ENCODE data around the gene MAK.
"Not testable (repeated sequence)": the region's sequence is repeated elsewhere in the genome, so short reads cannot be mapped to it uniquely, and the experiment has no call there.

MAK gene

DNA sequence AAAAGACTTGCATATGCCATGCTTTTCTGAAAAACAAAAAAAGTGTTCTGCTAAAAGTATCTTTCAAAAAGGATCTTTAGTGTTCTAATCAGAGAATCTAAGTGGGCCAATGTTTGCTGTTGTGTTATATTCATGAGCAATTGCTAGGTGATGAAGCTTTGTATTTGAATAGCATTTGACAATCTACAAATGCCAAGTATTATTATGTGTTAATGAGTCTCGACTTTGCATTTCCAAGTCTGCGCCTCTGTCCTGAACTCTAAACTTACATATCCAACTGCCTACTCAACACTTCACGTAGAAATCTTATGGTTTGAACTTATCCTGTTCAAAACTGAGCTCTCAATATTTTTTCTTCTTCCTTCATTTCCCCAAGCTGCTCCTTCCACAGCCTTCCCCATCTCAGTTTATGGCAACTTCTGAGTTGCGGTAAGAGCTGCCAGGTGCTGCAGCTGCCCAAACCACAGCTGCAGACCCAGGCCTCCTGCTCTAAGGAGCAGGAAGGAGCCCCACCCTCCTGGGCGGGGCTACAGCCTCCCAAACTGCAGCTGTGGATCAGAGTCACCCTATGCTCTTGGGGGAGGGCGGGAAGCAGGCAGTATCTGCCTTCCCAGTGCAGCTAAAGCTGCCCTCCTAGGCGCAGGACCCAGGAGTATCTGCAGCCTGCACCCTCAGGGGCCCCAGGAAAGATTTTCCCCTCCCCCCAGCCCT is 16.7 kb upstream of the MAK start:
- no peak for DNase-seq (ENCODE audit: low spot score)

DNA sequence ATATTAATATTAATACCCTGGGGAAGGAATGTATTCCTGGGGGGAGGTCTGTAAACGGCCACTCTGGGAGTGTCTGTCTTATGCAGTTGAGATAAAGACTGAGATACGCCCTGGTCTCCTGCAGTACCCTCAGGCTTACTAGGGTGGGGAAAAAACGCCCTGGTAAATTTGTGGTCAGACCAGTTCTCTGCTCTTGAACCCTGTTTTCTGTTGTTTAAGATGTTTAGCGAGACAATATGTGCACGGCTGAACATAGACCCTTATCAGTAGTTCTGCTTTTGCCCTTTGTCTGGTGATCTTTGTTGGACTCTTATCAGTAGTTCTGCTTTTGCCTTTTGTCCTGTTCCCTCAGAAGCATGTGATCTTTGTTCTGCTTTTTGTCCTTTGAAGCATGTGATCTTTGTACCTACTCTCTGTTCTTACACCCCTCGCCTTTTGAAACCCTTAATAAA is 15.5 kb upstream of the MAK start:
- DNase-seq (ENCODE audit: low spot score): not testable (repeated sequence)

DNA sequence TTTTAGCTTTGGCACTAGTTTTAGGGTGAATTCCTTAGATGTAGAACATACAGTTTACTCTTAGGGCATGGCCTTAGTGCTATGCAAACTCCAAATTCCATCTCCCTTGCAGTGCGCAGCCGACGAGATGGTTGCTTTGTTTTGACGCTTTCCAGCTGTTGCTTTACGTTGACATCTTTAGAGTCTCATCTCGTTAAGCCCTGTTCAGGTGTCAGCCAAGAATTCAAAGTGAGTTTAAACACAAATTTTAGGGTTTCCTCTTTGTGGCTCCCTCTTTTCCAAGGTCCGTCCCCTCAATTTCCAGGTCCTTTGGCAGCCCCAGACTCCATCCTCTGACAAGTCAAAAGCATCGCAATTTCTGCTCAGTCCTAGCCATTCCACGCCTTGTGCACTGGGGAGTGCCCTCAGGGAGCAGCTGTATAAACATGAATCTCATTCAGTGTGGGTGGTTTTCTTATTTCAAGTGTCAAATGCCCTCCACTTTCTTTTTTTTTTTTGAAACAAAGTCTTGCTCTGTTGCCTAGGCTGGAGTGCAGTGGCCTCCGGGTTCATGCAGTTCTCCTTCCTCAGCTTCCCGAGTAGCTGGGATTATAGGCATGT is 14.1 kb upstream of the MAK start:
- DNase-seq (ENCODE audit: low spot score): no peak

DNA sequence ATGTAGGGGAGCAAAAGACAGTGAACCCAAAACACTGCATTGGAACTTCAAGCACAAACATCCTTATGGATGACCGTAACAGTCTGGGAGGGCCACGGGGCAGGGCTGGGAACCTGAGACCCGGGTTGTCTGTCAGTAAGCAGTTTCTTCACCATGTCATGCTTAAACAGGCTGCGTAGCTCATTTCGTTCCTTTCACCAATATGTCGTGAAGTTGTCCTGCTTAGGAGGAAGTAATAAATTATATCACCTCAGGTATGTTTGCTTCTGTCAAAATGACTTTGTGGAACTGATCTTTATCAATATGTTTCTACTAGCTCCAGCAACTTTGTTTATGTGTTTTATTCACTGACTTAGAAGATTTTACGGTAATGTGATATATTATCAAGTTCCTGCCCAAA is 12.4 kb upstream of the MAK start:
- no peak for DNase-seq (ENCODE audit: low spot score)

DNA sequence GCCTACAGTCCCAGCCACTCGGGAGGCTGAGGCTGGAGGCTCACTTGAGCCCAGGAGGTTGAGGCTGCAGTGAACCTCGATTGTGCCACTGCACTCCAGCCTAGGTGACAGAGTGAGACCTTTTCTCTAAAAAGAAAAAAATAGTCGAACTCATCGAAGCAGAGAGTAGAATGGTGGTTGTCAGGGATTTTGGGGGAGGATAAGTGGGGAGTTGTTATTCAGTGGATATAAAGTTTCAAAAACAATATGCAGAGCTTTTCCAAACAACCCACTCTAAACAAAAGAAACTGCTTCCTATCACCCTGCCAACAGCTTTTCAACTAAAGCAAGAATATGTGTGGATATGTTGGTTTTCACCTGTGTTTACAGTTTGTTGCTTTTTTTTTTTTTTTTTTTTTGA is 11.6 kb upstream of the MAK start:
- DNase-seq (ENCODE audit: low spot score): no peak

DNA sequence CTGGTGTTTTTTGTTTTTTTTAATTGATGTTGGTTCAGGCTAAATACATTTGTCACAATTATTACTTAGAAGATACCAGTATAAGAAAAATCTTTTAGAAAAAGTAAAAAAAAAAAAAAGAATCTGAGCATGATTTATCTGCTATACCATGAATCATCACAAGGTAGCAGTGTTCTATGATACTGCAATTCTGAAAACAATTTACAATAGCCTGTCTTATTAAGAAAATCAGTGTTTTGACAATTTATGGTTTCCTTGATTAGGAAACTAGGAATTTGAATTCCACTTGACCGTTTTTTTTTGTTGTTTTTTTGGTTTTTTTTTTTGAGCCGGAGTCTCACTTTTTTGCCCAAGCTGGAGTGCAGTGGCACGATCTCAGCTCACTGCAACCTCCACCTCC is 9.3 kb upstream of the MAK start:
- no peak for DNase-seq (ENCODE audit: low spot score)

DNA sequence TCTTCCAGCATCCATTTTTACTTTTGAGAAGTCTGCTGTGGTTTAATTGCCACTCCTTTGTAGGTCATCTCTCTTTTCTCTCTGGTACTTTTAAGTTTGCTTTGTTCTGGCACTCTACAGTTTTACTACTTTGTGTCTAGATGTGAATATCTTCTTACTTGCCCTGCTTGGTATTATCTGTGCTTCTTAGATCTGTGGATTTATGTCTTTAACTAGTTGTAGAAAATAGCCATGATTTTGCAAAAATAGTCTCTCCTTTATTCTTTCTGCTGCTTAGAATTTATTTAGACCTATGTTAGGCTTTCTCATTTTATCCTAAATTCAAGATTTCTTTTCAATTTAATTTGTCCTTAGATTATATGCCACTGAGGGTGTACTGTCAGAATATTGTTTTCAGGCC is 5.2 kb upstream of the MAK start:
- no peak for DNase-seq (ENCODE audit: low spot score)

DNA sequence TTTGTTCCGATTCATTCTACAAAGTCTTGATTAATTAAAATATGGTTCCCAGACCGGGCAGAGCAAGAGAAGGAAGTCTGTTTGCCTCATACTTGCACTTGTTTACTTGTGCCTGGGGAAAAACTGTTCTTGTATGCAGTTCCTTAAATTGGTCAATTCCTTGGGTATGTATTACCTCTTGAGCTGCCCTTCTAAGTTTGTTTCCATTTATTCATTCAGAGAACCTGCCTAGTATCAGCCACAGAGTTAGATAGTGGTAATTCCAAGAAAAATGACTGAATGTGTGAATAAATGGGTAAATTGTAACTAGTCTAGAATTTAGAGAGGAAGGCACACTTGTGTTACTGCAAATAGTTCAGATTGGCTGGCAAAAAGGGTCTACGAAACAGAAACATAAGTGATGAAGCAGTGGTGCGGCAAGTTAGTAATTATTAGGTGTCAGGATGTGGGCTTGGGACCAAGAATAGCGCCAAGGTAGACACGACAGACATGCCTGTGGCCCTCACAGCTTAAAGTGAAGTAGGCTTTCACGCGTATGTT is 525 bp upstream of the MAK start:
- no peak for DNase-seq (ENCODE audit: low spot score)

DNA sequence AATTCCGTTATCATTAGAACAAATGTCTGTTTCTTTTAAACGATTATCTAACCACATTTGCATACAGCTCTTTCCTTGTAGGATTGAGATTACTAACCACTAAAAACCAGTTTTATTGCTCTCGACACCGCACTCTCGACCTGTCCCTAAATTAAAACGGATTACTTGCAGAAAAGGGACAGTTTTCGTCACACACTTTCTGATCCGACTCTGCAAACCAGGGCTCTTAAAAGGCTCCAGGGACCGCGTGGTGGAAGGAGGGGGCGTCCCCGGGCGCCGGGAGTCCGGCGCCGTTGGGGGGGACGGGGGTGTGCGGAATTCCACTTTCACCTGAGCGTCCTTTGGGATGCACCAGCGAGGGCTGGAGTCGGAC is 731 bp downstream of the MAK start:
- DNase-seq (ENCODE audit: low spot score): peak; percentile 16

DNA sequence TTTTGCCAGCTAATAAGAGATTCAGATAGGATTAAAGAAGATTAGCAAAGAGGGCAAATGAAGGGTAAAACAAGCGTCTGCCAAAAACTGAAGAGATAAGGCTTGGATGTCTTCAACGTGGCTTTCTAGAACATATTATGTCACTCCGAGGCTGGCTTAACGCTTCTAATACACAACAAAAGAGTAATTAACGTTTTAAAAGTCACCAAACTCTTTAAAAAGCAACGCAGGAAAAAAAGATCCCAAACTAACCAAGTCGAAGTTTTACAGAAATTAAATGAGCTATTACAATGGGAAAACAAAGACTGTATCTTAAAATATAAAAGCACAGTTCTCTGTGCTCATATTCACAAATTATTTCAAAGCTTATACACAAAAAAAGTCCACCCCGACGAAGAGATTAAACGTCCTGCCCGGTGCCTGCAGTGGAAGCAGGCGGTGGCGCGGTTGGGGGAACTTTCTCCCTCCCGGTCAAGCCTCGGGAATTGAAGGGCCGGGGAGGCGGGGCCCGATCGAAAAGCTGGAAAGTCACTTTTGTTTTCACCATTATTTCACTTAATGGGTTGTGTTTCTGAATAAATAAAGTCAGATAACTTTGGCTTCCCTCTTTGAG is 1.2 kb downstream of the MAK start:
- DNase-seq (ENCODE audit: low spot score): no peak

DNA sequence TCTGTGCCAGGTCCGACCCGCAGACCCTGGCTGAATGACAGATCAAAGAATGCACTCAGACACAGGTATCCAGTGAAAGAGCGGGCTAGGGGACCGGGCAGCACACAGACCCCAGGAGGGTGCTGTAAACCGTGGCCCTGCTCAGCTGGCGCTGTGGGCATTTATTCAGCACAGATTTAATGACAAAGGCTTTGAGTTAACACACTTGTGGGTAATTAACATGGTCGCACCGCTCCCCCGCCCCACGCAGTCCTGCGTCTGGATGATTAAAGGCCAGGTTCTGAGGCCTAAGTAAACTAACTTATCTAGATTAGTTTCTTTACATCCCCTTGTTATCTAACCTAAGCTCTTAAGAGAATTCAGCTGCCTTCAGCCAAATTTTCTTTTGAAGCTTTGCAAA is 3.5 kb downstream of the MAK start:
- no peak for DNase-seq (ENCODE audit: low spot score)

DNA sequence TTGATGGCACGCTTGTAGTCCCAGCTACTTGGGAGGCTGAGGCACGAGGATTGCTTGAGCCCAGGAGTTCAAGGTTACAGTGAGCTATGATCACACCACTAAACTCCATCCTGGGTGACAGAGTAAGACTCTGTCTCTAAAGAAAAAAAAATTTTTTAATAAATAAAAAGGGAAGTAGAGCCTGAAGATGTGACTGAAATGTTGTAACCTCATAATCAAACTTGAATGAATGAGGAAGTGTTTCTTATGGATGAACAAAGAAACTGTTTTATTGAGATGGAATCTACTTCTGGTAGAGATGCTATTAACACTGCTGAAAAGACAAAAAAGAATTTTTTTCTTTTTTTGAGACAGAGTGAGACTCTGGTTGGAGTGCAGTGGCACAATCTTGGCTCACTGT is 6.7 kb downstream of the MAK start:
- no peak for DNase-seq (ENCODE audit: low spot score)

DNA sequence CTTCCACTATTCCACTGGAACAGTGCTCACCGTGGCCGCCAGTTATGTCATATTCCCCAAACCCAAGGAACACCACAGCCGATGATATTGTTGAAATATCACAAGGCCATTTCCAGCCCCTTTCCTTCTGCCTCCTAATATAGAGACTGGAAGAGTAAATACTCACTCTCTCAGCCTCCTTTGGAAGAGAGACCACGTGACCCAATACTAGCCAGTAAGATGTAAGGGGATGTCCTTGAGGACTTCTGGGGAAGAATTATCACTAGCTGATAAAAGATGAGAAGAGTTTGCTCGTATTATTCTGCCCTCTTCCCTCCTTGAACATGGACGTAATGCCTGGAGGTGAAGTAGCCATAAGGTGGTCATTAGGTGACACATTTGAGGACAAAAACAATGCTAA is 13.5 kb downstream of the MAK start:
- no peak for DNase-seq (ENCODE audit: low spot score)

DNA sequence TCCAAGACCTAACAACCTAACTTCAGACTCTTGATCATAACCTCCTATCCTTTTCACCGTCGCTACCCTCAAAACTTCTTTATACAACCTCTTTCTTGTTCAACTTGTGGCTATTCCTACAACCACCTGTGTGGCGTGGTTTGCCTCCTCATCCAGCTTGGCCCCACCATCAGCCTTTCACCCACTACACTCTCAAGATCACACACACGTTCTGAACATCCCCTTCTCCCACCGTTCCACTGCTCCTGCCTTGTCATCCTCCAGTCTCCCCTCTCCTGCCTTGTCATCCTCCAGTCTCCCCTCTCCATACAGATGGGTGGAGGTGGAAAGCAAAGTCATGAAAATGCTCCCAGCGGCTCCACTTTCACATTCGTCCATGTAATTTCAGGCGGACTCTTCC is 14.0 kb downstream of the MAK start:
- no peak for DNase-seq (ENCODE audit: low spot score)

DNA sequence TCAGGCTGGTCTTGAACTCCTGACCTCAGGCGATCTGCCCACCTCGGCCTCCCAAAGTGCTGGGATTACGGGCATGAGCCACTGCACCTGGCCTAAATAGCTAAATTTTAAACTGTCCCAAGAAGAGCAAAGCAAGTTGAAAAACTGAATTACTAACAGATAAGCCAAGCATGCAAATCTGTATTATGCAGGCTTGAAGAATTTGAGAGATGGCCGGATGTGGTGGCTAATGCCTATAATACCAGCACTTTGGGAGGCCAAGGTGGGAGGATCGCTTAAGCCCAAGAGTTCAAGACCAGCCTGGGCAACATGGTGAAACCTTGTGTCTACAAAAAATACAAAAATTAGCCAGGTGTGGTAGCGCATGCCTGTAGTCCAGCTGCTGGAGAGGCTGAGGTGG is 24.2 kb downstream of the MAK start:
- not testable (repeated sequence) for DNase-seq (ENCODE audit: low spot score)

DNA sequence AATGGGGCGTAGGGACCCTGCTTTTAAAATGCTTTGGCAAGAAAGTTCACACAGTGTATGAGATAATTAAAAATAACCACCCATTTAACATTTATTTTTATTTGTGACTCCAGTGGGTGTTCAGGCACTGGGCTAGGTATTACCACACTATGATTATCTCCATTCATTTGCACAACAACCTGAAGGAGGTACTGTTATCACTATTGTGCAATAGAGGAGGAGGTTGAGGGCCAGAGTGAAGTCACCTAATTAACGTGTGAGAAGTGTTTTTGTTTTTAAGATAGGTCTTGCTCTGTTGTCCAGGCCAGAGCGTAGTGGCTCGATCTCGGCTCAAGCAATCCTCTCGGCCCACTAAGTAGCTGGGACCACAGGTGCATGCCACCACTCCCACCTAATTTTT is 29.2 kb downstream of the MAK start:
- DNase-seq (ENCODE audit: low spot score): no peak

DNA sequence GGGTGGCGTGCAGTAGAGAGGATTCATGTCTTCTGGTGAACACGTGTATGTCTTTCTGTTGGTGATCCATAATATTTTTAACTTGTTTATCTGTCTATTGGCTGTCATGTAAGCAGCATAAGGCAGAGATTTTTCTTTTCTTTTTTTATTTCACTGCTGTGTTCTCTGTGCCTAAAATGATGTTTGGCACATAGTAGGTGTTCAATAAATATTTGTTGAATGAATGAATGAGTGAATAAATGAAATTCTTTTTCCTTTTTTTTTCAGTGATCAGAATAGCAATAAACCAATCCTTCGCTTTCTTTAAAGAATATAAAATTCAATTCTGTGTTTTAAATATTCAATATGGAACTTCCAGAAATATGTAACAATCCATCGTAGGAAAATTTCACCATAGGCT is 30.0 kb downstream of the MAK start:
- DNase-seq (ENCODE audit: low spot score): no peak

DNA sequence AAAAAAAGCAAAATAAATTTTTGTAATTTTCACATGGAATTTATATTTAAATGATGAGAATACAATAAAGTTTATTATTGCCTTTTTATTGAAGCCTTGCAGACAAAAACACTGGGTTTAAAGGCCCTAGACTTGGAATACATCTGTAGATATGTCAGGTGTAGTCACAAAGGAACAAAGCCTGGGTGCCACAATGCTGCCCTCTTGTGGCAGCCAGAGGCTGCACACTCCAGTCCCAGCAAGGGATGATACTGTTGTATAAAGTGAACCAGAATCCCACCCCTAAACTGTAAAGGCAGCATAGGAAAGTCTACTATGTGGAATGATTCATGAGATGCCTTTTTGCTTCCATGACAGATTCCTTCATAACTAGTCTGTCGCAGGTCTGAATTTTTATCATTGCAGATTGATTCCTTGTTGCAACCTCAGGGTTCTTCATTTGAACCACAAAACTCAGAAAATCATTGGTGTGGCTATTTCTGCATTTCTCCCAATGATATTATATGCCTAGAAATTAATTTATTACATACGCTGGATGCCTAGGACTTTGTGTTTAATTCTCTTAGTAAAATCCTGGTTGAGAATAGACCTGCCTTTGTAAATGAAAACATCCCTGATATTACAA is 37.0 kb downstream of the MAK start:
- DNase-seq (ENCODE audit: low spot score): peak; percentile 76

DNA sequence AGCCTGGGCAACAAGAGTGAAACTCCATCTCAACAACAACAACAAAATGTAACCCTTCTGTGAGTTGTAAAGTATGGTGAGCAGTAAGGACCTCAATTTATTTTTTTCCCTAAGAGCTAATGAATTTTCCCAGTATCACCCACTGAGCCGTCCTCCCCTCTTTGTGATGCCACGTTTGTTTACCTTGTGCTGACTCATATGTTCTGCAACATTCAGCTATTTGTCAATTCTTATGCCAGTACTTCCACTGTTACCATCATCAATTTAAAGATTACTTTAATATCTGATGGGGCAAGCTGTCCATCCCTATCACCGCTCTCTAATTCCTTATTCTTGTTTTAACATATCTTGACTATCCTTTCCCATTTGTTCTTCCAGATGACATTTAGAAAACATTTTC is 37.5 kb downstream of the MAK start:
- DNase-seq (ENCODE audit: low spot score): no peak

DNA sequence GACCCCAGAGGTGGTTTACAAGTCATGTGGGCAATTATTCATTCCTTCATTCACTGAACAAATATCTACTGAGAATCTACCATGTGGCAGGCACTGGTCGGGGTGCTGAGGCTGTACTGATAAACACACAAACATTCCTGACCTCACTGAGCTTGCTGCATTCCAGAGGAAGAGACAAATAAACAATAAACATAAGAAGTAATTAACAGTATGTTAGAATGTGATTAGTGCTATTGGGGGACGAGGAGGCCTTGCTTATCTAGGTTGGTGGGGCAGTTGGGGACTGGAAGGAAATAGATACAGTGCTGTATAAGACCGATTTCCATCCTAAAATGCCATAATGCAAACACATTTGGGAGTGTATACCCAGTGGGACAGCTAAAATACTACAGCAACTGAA is 44.1 kb downstream of the MAK start:
- DNase-seq (ENCODE audit: low spot score): no peak

DNA sequence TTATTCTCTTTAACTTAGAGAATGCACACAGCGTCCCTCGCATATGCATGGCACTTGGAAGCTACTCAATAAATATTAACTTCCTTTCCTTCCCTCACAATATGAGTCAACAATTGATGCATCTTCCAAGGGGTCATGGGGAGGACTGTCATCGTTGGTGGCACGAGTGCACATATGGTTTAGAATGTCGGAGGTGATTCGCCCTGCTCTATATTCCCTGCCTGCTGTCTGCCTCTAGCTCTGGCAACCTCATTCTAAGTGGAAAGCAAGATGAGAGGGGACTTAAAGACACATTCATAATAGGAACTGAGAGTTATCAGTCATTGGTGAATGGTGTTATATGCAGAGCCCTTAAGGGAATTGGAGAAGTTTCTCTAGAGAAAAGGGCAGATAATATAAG is 44.6 kb downstream of the MAK start:
- DNase-seq (ENCODE audit: low spot score): no peak

DNA sequence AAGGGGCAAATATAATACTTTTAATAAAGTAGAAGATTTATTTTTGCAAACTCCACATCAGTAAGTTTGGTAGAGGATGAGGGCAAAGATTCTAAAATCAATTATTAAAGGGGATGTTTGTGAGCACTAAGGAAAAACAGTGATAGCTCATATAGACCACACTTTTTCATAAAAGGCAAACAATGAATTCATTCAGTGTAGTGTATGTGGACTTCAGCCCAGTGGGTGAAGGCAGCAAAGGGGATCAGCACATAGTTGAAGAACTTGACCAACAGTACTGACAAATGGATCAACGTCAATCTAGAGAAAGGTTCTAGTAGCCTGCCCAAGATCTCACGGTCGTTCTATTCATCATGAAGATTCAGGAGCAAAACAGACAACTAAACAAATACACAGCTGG is 45.3 kb downstream of the MAK start:
- DNase-seq (ENCODE audit: low spot score): no peak

DNA sequence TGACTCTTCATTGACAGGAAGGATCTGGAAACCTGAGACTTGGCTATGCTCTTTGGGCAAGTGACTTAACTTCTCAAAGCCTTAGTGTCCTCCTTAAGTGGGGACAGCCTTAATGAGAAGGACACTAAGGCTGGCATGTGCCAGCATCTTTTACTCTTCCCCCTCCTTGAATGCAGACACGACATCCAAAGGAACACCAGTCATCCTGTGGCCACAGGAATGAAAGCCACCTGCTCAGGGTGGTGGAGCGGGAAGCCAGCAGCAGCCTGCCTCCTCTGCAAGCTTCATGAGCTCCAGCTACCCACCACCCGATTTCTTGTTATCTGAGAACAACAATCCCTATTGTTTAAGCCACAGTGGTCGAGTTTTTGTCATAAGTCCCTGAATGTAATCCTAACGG is 46.2 kb downstream of the MAK start:
- no peak for DNase-seq (ENCODE audit: low spot score)
